Memory B cell (primary cell): ENCODE results near the gene ZNF425.
"Not testable (repeated sequence)": the region's sequence is repeated elsewhere in the genome, so short reads cannot be mapped to it uniquely, and the experiment has no call there.

Experiments used
- ATAC-seq: fragments of 150-1000 bp; cut with Tn5 transposase; 2 replicates; pipeline ENCODE4 v1.10.0; 2021; ENCODE audit warnings: low read depth, mild to moderate bottlenecking, moderate library complexity
- DNase-seq, 2 donors: peaks; one replicate each; pipeline ENCODE4 v3.0.0; 2022; ENCODE audit warnings: low spot score in 2 of 2
- H3K27ac Mint-ChIP-seq: one replicate; pipeline ENCODE4 v1.8.0; 2022; ENCODE audit warnings: mild to moderate bottlenecking, moderate library complexity, mixed read lengths
- H3K27me3 Mint-ChIP-seq: one replicate; pipeline ENCODE4 v1.8.0; 2022; ENCODE audit warnings: mixed read lengths
- H3K36me3 Mint-ChIP-seq: one replicate; pipeline ENCODE4 v1.8.0; 2022; ENCODE audit warnings: mild to moderate bottlenecking, mixed read lengths
- H3K4me1 Mint-ChIP-seq: one replicate; pipeline ENCODE4 v1.8.0; 2022; ENCODE audit warnings: mixed read lengths
- H3K4me3 Mint-ChIP-seq: one replicate; pipeline ENCODE4 v1.8.0; 2022; ENCODE audit warnings: mild to moderate bottlenecking, moderate library complexity, mixed read lengths
- H3K9me3 Mint-ChIP-seq: one replicate; pipeline ENCODE4 v1.8.0; 2022; ENCODE audit warnings: mixed read lengths

ZNF425 gene

GRCh38 chr7:149103424-149103823, 22.7 kb downstream of the ZNF425 start:
- Mint-ChIP-seq H3K4me1 (no peaks in the 10 kb centered on the region), H3K27me3 (no peaks in the 10 kb centered on the region), H3K27ac (no peak overlapping the region), H3K9me3 (no peaks in the 10 kb centered on the region), H3K36me3 (peaks cover 2% of the 10 kb centered on the region), H3K4me3 (no peak overlapping the region)
- no peak for DNase-seq
- no peak for ATAC-seq

GRCh38 chr7:149102666-149103065, 23.5 kb downstream of the ZNF425 start:
- Mint-ChIP-seq H3K36me3 (peaks cover 2% of the 10 kb centered on the region), H3K9me3 (no peaks in the 10 kb centered on the region), H3K4me1 (no peaks in the 10 kb centered on the region), H3K27ac (no peak overlapping the region), H3K4me3 (no peak overlapping the region), H3K27me3 (no peaks in the 10 kb centered on the region)
- ATAC-seq (no peak), DNase-seq (no peak)

- no peak for ATAC-seq
- Mint-ChIP-seq H3K4me1 (no peaks in the 10 kb centered on the region), H3K36me3 (peaks cover 2% of the 10 kb centered on the region), H3K9me3 (no peaks in the 10 kb centered on the region), H3K4me3 (no peak overlapping the region), H3K27me3 (no peaks in the 10 kb centered on the region), H3K27ac (no peak overlapping the region)
- no peak for DNase-seq
These were observed 25.3 kb downstream of the ZNF425 start for GRCh38 chr7:149100821-149101220.

- Mint-ChIP-seq H3K9me3 (no peaks in the 10 kb centered on the region), H3K4me1 (no peaks in the 10 kb centered on the region), H3K27me3 (no peaks in the 10 kb centered on the region), H3K27ac (no peak overlapping the region), H3K4me3 (no peak overlapping the region), H3K36me3 (no peaks in the 10 kb centered on the region)
- DNase-seq (no peak), ATAC-seq (no peak)
These were observed 27.1 kb downstream of the ZNF425 start for GRCh38 chr7:149099058-149099457.

GRCh38 chr7:149097088-149097487, 29.0 kb downstream of the ZNF425 start:
- Mint-ChIP-seq H3K4me1 (no peaks in the 10 kb centered on the region), H3K4me3 (no peak overlapping the region), H3K9me3 (no peaks in the 10 kb centered on the region), H3K27ac (no peak overlapping the region), H3K36me3 (no peaks in the 10 kb centered on the region), H3K27me3 (no peaks in the 10 kb centered on the region)
- DNase-seq = no peak
- no peak for ATAC-seq

- Mint-ChIP-seq H3K36me3 (no peaks in the 10 kb centered on the region), H3K27ac (peak overlapping the region; percentile 53), H3K27me3 (no peaks in the 10 kb centered on the region), H3K9me3 (no peaks in the 10 kb centered on the region), H3K4me3 (no peak overlapping the region), H3K4me1 (peaks cover 12% of the 10 kb centered on the region)
- DNase-seq (no peak), ATAC-seq (no peak)
These were observed 32.9 kb downstream of the ZNF425 start for GRCh38 chr7:149093228-149093627.

GRCh38 chr7:149092244-149092643, 33.9 kb downstream of the ZNF425 start:
- DNase-seq, ATAC-seq, H3K36me3 Mint-ChIP-seq, H3K27me3 Mint-ChIP-seq, H3K27ac Mint-ChIP-seq, H3K9me3 Mint-ChIP-seq: not testable (repeated sequence)
- H3K4me3 Mint-ChIP-seq = peak overlapping the region; percentile 46
- peaks cover 15% of the 10 kb centered on the region for H3K4me1 Mint-ChIP-seq

- DNase-seq (peak; percentile 88 to 90), ATAC-seq (peak; percentile 79)
- H3K4me3 Mint-ChIP-seq = peak within 1 kb of the TSS; percentile 99
- no peaks in the 10 kb centered on the region for H3K9me3 Mint-ChIP-seq
- H3K4me1 Mint-ChIP-seq = peaks cover 19% of the 10 kb centered on the region
- peak within 1 kb of the TSS; percentile 96 for H3K27ac Mint-ChIP-seq
- no peaks in the 10 kb centered on the region for H3K27me3 Mint-ChIP-seq
- H3K36me3 Mint-ChIP-seq = no peaks in the 10 kb centered on the region
These were observed 35.5 kb downstream of the ZNF425 start, which contains the start of gene ZNF786 for GRCh38 chr7:149090397-149091195. ZNF786 (minus strand) TSS chr7:149090718; CDS start chr7:149090640, 78 bp downstream.

- H3K27ac Mint-ChIP-seq = no peak overlapping the region
- peaks cover 23% of the 10 kb centered on the region for H3K4me1 Mint-ChIP-seq
- H3K36me3 Mint-ChIP-seq = peaks cover 9% of the 10 kb centered on the region
- H3K27me3 Mint-ChIP-seq = no peaks in the 10 kb centered on the region
- peaks cover 5% of the 10 kb centered on the region for H3K9me3 Mint-ChIP-seq
- ATAC-seq (no peak), DNase-seq (no peak)
- no peak overlapping the region for H3K4me3 Mint-ChIP-seq
These were observed 38.7 kb downstream of the ZNF425 start for GRCh38 chr7:149087376-149087775.

GRCh38 chr7:149085866-149086265, 40.3 kb downstream of the ZNF425 start:
- ATAC-seq = no peak
- H3K27ac Mint-ChIP-seq = no peak overlapping the region
- peaks cover 20% of the 10 kb centered on the region for H3K4me1 Mint-ChIP-seq
- peaks cover 5% of the 10 kb centered on the region for H3K9me3 Mint-ChIP-seq
- no peak for DNase-seq
- peaks cover 10% of the 10 kb centered on the region for H3K36me3 Mint-ChIP-seq
- no peak overlapping the region for H3K4me3 Mint-ChIP-seq
- H3K27me3 Mint-ChIP-seq = no peaks in the 10 kb centered on the region

- H3K27me3 Mint-ChIP-seq = no peaks in the 10 kb centered on the region
- H3K27ac Mint-ChIP-seq = no peak overlapping the region
- ATAC-seq = no peak
- H3K9me3 Mint-ChIP-seq = peaks cover 5% of the 10 kb centered on the region
- peaks cover 20% of the 10 kb centered on the region for H3K4me1 Mint-ChIP-seq
- no peak overlapping the region for H3K4me3 Mint-ChIP-seq
- no peak for DNase-seq
- H3K36me3 Mint-ChIP-seq = peaks cover 15% of the 10 kb centered on the region
These were observed 41.7 kb downstream of the ZNF425 start for GRCh38 chr7:149084407-149084806.

GRCh38 chr7:149081914-149082313, 44.2 kb downstream of the ZNF425 start:
- Mint-ChIP-seq H3K4me1 (peaks cover 15% of the 10 kb centered on the region), H3K27ac (no peak overlapping the region), H3K36me3 (peaks cover 22% of the 10 kb centered on the region), H3K27me3 (no peaks in the 10 kb centered on the region), H3K9me3 (peaks cover 5% of the 10 kb centered on the region), H3K4me3 (no peak overlapping the region)
- no peak for DNase-seq
- no peak for ATAC-seq

GRCh38 chr7:149077594-149077993, 48.5 kb downstream of the ZNF425 start:
- Mint-ChIP-seq H3K4me1 (peaks cover 7% of the 10 kb centered on the region), H3K9me3 (no peaks in the 10 kb centered on the region), H3K4me3 (no peak overlapping the region), H3K27me3 (no peaks in the 10 kb centered on the region), H3K36me3 (peaks cover 16% of the 10 kb centered on the region), H3K27ac (no peak overlapping the region)
- no peak for DNase-seq
- ATAC-seq = no peak

- Mint-ChIP-seq H3K27me3 (no peaks in the 10 kb centered on the region), H3K4me1 (peaks cover 2% of the 10 kb centered on the region), H3K9me3 (no peaks in the 10 kb centered on the region), H3K4me3 (no peak overlapping the region), H3K27ac (no peak overlapping the region), H3K36me3 (peaks cover 12% of the 10 kb centered on the region)
- DNase-seq (no peak), ATAC-seq (no peak)
These were observed 50.8 kb downstream of the ZNF425 start for GRCh38 chr7:149075286-149075685.
